Fibroblast of upper back skin (primary cell): ENCODE measurements around the gene AMOTL2.

Experiments used
- DNase-seq: peaks from one replicate; pipeline ENCODE4 v3.0.0-alpha.2; 2013

The AMOTL2 gene

DNA sequence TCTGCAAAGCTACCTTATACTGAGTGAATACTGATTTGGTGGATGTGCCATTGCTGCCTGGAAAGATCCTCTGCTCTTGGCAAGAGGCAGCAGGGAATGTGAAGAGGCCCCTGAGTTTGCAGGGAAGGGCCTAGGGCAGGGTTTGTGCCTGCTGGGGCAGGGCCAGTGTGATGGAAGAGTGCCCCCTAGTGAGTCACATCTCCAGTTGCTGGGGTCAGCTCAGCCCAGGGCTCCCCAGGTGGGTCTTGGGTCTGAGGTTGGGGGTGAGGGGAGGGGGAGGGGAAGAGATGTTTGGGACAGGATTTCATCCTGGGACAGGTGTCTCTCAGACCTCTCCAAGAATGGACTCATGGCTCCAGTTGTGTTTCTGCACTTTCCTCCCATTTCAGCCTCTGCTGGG is 4.1 kb upstream of the AMOTL2 start:
- no peak for DNase-seq

DNA sequence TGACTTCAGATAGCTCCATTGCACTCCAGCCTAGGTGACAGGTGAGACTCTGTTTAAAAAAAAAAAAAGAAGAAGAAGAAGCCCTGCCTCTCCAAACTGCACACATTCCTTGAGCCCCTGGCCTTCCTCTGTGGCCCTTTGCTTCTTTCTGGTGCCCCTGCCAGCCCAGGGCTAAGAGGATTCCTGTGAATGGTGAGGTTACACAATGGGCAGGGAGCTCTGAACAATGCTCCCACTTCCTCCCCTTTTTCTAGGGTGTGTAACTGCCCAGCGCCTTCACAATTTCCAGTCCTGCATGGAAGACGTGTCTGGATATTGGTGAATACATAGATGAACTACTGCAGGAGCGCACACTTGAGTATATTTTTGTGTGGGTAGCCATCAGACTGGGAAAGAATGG is 3.6 kb upstream of the AMOTL2 start:
- no peak for DNase-seq

DNA sequence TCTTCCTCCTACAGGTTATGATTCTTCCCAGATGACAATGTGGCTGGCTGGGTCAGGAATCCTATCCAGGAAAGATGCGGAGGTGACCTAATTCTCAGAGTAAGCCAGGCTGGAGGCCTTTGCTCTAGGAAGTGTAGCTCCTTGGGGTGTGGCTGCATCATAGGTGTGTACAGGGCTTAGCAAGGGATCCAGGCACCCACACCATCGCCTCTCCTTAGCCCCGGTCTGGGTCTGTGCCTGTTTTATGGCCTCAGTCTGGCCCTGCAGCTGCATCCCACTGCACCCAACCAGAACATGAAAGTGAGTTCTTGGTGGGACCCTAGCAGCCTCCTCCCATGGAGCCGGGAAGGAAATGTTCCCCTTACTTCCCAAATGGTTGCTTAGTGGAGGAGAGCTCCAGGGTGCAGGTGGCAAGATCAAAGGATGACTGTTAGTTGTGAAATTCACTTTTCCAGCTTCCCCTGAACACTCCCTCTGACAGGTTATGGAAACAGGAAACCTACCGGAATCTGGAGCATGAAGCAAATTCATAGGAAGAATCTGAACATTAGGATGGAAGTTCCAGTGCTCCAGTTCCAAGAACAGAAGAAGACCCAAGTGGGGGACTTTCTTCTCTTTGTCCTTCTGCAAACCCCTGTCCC is 2.7 kb upstream of the AMOTL2 start:
- DNase-seq = no peak

DNA sequence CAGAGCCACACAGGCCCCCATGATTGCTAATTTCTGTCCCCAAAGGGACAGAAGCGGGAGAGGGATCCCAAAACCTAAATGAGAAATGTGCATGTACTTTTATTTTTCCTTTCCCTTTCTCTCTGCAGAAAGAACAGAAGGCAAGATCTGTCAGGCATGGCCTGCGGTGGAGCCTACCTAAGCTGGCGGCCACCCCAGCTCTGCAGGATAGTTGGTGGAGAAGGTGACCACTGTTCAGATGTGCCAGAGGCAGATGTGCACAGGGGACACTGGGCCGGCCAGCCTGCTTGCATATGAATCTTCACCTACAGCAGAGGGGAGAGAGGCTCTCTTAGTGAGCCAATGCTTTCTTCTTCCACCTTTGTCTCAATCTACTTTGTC is 2.1 kb upstream of the AMOTL2 start:
- DNase-seq = no peak

- DNase-seq = no peak
Observed at GRCh38 chr3:134375582-134376384, 1.5 kb upstream of the AMOTL2 start.

- DNase-seq = no peak
Observed at GRCh38 chr3:134374791-134375581, 739 bp upstream of the AMOTL2 start.

GRCh38 chr3:134373271-134374104 is 759 bp downstream of the AMOTL2 start:
- DNase-seq = peak; percentile 95

- DNase-seq = no peak
Observed at GRCh38 chr3:134372396-134373270, 1.6 kb downstream of the AMOTL2 start.

DNA sequence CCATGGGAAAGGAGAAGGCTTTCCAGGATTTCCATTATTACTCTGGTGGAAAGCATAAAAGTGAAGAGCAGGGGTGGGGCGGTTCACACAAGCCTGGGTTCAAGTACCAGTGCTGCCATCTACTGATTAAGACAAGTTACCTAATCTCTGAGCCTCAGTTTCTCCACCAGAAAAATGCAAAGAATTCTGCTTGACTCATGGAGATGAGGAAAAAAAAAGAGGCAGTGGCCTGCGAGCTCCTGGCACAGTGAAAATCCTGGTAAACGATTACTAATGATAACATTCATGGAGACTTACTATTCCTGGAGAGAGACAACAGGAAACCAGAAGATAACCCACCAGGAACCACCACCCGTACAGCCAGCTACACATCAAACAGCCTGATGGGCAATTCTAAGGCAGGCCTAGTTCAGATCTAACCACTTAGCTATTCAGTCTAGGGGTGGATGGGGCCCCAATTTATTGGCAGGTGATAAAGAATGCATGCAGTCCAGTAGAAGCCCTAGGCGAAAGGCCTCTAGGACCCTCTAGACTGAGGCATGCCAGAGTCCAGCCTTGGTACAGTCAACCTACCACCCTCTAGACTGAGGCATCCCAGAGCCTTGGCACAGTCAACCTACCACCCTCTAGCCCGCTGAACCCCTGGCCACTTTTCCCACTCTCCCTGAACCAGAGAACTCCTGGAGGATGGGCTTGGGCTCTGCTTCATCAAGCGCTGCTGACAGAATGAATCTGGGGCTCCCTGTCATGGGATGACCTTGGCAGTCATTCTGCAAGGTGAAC is 2.5 kb downstream of the AMOTL2 start:
- DNase-seq = no peak

GRCh38 chr3:134370611-134371531 is 3.4 kb downstream of the AMOTL2 start:
- DNase-seq = no peak

DNA sequence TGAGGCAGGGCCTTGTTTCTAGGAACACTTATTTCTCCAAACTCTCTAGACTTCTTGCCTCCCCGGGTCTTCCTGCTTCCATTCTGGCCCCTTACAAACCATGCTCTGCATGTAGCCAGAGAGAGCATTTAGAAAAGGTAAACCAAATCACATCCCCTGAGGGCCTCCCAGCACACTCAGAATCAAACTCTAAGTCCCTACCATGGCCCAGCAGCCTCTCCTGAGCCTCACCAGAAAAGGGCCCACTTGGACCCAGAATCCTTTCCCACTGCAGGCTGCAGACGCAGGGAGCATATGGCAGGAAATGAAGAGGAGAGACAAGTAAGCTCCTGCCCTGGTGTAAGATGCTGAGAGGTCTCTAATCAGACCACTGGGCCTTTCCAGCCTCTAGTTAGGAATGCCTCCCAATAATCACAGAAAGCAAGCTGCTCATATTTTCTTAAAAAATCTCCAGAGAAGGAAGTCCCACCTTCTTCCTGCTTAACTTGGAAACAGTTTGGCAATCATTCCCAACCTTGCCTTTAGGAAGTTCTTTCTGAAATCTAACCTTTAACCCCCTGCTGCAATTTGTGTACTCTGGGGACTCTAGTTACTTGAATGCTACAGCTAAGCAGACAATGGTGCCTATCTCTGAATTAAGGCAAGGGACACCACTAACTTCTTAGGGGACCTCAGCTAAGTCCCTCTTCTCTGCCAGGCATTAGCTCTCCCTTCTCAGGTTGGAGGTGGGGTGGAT is 4.2 kb downstream of the AMOTL2 start:
- no peak for DNase-seq

DNA sequence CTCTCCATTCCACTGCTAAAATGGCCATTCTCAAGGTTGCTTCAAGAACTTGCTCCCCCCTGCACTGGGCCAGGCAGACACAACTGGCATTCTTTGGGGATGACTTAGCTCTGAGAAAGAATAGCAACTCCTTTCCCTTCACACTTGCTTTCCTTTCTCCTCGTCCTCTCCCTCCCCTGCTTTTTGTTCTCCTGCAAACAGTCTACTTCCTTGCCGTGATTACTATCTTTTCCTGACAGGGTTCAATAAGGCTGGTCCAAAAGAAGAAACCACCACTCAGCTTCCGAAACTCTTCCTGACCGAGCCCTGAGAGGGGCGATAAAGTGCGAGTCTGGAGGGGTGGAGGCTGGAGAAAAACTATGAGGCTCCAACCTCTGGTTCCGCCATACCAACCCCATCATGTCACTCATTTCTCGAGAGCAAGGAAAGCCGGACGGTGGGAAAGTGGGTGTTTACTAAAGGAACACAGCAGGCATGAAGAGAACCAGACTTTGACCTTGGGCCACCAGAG is 5.0 kb downstream of the AMOTL2 start:
- DNase-seq = peak; percentile 82

- no peak for DNase-seq
Observed at GRCh38 chr3:134368751-134369105, 5.5 kb downstream of the AMOTL2 start.

- no peak for DNase-seq
Observed at GRCh38 chr3:134367869-134368750, 6.1 kb downstream of the AMOTL2 start.

DNA sequence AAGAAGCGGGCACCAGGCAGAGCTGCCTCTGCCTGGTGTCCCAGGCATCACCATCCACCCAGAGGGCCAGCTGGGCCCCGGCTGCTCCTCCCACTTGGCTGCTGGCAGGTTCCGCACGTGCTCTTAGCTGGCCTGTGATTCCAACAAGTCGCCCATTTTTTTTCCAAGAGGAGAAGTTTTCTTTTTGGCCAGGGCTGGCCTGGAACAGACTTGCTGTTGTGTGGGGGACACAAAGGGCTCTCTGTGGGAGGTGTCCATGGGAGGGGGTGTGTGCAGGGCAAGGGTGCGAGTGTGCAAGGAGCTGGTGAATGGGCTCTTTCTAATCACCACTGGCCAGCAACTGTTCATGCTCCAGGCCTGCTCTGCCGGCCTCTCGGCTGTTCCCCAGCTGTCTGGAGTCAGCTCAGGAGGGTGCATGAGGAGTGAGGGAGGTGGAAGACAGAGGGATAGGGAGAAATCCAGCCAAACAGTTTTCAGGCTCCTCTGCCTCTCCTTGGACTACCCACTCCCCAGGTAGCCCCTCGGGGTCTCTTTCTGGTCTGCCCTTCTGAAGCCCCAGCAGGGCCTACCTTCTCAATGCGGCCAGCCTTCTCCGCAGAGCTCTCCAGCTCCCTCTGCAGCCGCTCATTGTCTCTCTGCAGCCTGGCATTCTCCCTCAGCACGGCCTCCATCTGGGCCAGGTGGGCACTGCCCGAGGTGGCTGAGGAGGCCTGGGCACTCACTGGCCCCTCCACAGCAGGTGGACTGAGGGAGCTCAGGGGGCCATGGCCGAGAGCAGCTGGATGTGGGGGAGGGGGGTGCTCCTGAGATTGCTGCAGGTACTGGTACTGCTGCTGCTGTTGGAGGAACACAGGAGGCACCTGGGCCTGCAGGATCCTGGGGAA is 7.1 kb downstream of the AMOTL2 start:
- DNase-seq = no peak

- DNase-seq = no peak
Observed at GRCh38 chr3:134366221-134366927, 7.9 kb downstream of the AMOTL2 start.
